Measurements from ENCODE around the gene REV3L.
"Not testable (repeated sequence)": the region's sequence is repeated elsewhere in the genome, so short reads cannot be mapped to it uniquely, and the experiment has no call there.

REV3L gene

GRCh38 chr6:111482959-111483735 is at the start of gene REV3L:
REV3L (minus strand) TSS chr6:111483218; CDS start chr6:111482888, 330 bp downstream.
- DNase-seq, result peak; percentile 91
- no peaks in the 10 kb centered on the region for H3K9me3 Mint-ChIP-seq
- peak within 1 kb of the TSS; percentile 92 for H3K4me3 Mint-ChIP-seq
- peak within 1 kb of the TSS; percentile 99 for H3K27ac Mint-ChIP-seq
- H3K4me1 Mint-ChIP-seq (ENCODE audit: low read depth), result peaks cover 58% of the 10 kb centered on the region
- H3K27me3 Mint-ChIP-seq, result no peaks in the 10 kb centered on the region
- peaks cover 40% of the 10 kb centered on the region for H3K36me3 Mint-ChIP-seq (ENCODE audit: low read depth)

- H3K4me3 Mint-ChIP-seq, result no peak overlapping the region
- peaks cover 1% of the 10 kb centered on the region for H3K36me3 Mint-ChIP-seq (ENCODE audit: low read depth)
- H3K4me1 Mint-ChIP-seq (ENCODE audit: low read depth), result peaks cover 30% of the 10 kb centered on the region
- no peak for DNase-seq
- no peak overlapping the region for H3K27ac Mint-ChIP-seq
- H3K9me3 Mint-ChIP-seq, result no peaks in the 10 kb centered on the region
- no peaks in the 10 kb centered on the region for H3K27me3 Mint-ChIP-seq
These were observed 48.2 kb upstream of the REV3L start for GRCh38 chr6:111531185-111531584.

- H3K27me3 Mint-ChIP-seq, result no peaks in the 10 kb centered on the region
- no peak for DNase-seq
- H3K4me1 Mint-ChIP-seq (ENCODE audit: low read depth), result peaks cover 29% of the 10 kb centered on the region
- peaks cover 1% of the 10 kb centered on the region for H3K36me3 Mint-ChIP-seq (ENCODE audit: low read depth)
- no peak overlapping the region for H3K27ac Mint-ChIP-seq
- no peaks in the 10 kb centered on the region for H3K9me3 Mint-ChIP-seq
- no peak overlapping the region for H3K4me3 Mint-ChIP-seq
These were observed 47.6 kb upstream of the REV3L start for GRCh38 chr6:111530667-111531066.

- H3K9me3 Mint-ChIP-seq, result no peaks in the 10 kb centered on the region
- H3K4me1 Mint-ChIP-seq (ENCODE audit: low read depth), result peaks cover 29% of the 10 kb centered on the region
These were observed 47.2 kb upstream of the REV3L start for GRCh38 chr6:111530218-111530617.

GRCh38 chr6:111527367-111527766 is 44.3 kb upstream of the REV3L start:
- no peak overlapping the region for H3K4me3 Mint-ChIP-seq
- peaks cover 25% of the 10 kb centered on the region for H3K4me1 Mint-ChIP-seq (ENCODE audit: low read depth)
- DNase-seq, result no peak
- no peak overlapping the region for H3K27ac Mint-ChIP-seq
- H3K9me3 Mint-ChIP-seq, result no peaks in the 10 kb centered on the region
- H3K36me3 Mint-ChIP-seq (ENCODE audit: low read depth), result peaks cover 1% of the 10 kb centered on the region
- H3K27me3 Mint-ChIP-seq, result no peaks in the 10 kb centered on the region

More at GRCh38 chr6:111530218-111530617, 47.2 kb upstream of the REV3L start:
- DNase-seq, result no peak
- Mint-ChIP-seq H3K27ac (no peak overlapping the region), H3K36me3 (ENCODE audit: low read depth) (peaks cover 1% of the 10 kb centered on the region), H3K27me3 (no peaks in the 10 kb centered on the region), H3K4me3 (no peak overlapping the region)

- peaks cover 23% of the 10 kb centered on the region for H3K4me1 Mint-ChIP-seq (ENCODE audit: low read depth)
- peaks cover 1% of the 10 kb centered on the region for H3K36me3 Mint-ChIP-seq (ENCODE audit: low read depth)
- no peak for DNase-seq
- no peak overlapping the region for H3K27ac Mint-ChIP-seq
- no peaks in the 10 kb centered on the region for H3K27me3 Mint-ChIP-seq
- no peak overlapping the region for H3K4me3 Mint-ChIP-seq
- no peaks in the 10 kb centered on the region for H3K9me3 Mint-ChIP-seq
These were observed 41.7 kb upstream of the REV3L start for GRCh38 chr6:111524735-111525134.

GRCh38 chr6:111524252-111524651 is 41.2 kb upstream of the REV3L start:
- peaks cover 23% of the 10 kb centered on the region for H3K4me1 Mint-ChIP-seq (ENCODE audit: low read depth)
- DNase-seq, result no peak
- H3K9me3 Mint-ChIP-seq, result no peaks in the 10 kb centered on the region
- no peaks in the 10 kb centered on the region for H3K27me3 Mint-ChIP-seq
- peaks cover 1% of the 10 kb centered on the region for H3K36me3 Mint-ChIP-seq (ENCODE audit: low read depth)
- H3K4me3 Mint-ChIP-seq, result no peak overlapping the region
- no peak overlapping the region for H3K27ac Mint-ChIP-seq

- DNase-seq, result no peak
- peaks cover 1% of the 10 kb centered on the region for H3K36me3 Mint-ChIP-seq (ENCODE audit: low read depth)
- H3K9me3 Mint-ChIP-seq, result no peaks in the 10 kb centered on the region
- no peaks in the 10 kb centered on the region for H3K27me3 Mint-ChIP-seq
- no peak overlapping the region for H3K4me3 Mint-ChIP-seq
- no peak overlapping the region for H3K27ac Mint-ChIP-seq
- H3K4me1 Mint-ChIP-seq (ENCODE audit: low read depth), result peaks cover 23% of the 10 kb centered on the region
These were observed 40.6 kb upstream of the REV3L start for GRCh38 chr6:111523484-111524167.

- Mint-ChIP-seq H3K4me1 (ENCODE audit: low read depth) (peaks cover 25% of the 10 kb centered on the region), H3K9me3 (no peaks in the 10 kb centered on the region), H3K27ac (no peak overlapping the region), H3K27me3 (no peaks in the 10 kb centered on the region), H3K36me3 (ENCODE audit: low read depth) (peaks cover 1% of the 10 kb centered on the region), H3K4me3 (no peak overlapping the region)
- no peak for DNase-seq
These were observed 39.5 kb upstream of the REV3L start for GRCh38 chr6:111522393-111523020.

- Mint-ChIP-seq H3K9me3 (no peaks in the 10 kb centered on the region), H3K4me3 (no peak overlapping the region), H3K27me3 (no peaks in the 10 kb centered on the region), H3K4me1 (ENCODE audit: low read depth) (peaks cover 25% of the 10 kb centered on the region), H3K36me3 (ENCODE audit: low read depth) (no peaks in the 10 kb centered on the region), H3K27ac (no peak overlapping the region)
- no peak for DNase-seq
These were observed 38.7 kb upstream of the REV3L start for GRCh38 chr6:111521497-111522270.

- Mint-ChIP-seq H3K27ac (no peak overlapping the region), H3K36me3 (ENCODE audit: low read depth) (no peaks in the 10 kb centered on the region), H3K4me1 (ENCODE audit: low read depth) (peaks cover 25% of the 10 kb centered on the region), H3K4me3 (no peak overlapping the region), H3K27me3 (no peaks in the 10 kb centered on the region), H3K9me3 (no peaks in the 10 kb centered on the region)
- DNase-seq, result no peak
These were observed 37.5 kb upstream of the REV3L start for GRCh38 chr6:111520524-111520923.

GRCh38 chr6:111517965-111518364 is 34.9 kb upstream of the REV3L start:
- no peak for DNase-seq
- H3K4me3 Mint-ChIP-seq, result no peak overlapping the region
- no peaks in the 10 kb centered on the region for H3K9me3 Mint-ChIP-seq
- H3K27me3 Mint-ChIP-seq, result no peaks in the 10 kb centered on the region
- peaks cover 17% of the 10 kb centered on the region for H3K4me1 Mint-ChIP-seq (ENCODE audit: low read depth)
- no peaks in the 10 kb centered on the region for H3K36me3 Mint-ChIP-seq (ENCODE audit: low read depth)
- H3K27ac Mint-ChIP-seq, result no peak overlapping the region

- Mint-ChIP-seq H3K4me3 (no peak overlapping the region), H3K27me3 (no peaks in the 10 kb centered on the region), H3K36me3 (ENCODE audit: low read depth) (no peaks in the 10 kb centered on the region), H3K4me1 (ENCODE audit: low read depth) (peaks cover 2% of the 10 kb centered on the region), H3K9me3 (no peaks in the 10 kb centered on the region), H3K27ac (no peak overlapping the region)
- no peak for DNase-seq
These were observed 32.2 kb upstream of the REV3L start for GRCh38 chr6:111515259-111515658.

- H3K4me3 Mint-ChIP-seq, DNase-seq, H3K27me3 Mint-ChIP-seq: not testable (repeated sequence)
These were observed 31.5 kb upstream of the REV3L start for GRCh38 chr6:111514531-111514930.

More at GRCh38 chr6:111514531-111514930, 31.5 kb upstream of the REV3L start:
- not testable (repeated sequence) for H3K27ac Mint-ChIP-seq; H3K4me1 Mint-ChIP-seq (ENCODE audit: low read depth); H3K9me3 Mint-ChIP-seq; H3K36me3 Mint-ChIP-seq (ENCODE audit: low read depth)

Data from activated T-cell treated with anti-CD3 and anti-CD28 coated beads, Interleukin-2, amount 50 U/mL, for 24 hours (primary cell).